Measurements from ENCODE around the gene SSH3. TPM values are rescaled to one million over a fixed set of nuclear protein-coding genes. Genes with fewer than 3 reads are reported as not detected.

SSH3 gene
- total RNA-seq, 3 donors from 2014 or later (not counting 1 experiment from before 2014, with no cell fraction given): 34.3 to 42.7 (median 38.1) TPM

- peaks cover 0 to 10% of the 10 kb centered on the region in 2 donors for H3K4me1 Mint-ChIP-seq
- no peak overlapping the region for H3K4me3 Mint-ChIP-seq
- H3K27me3 Mint-ChIP-seq (ENCODE audit: low read depth in 2 of 2): no peaks in the 10 kb centered on the region
- intact Hi-C loops (cut with micrococcal nuclease): no loop called here
- TF ChIP-seq CTCF (IDR thresholded peaks at IDR 0.05): no peak
- H3K36me3 Mint-ChIP-seq: no peaks in the 10 kb centered on the region
- DNase-seq (peak in 1 of 2 donors; percentile 56), ATAC-seq (no peak)
- WGBS (ENCODE audit: insufficient coverage): 81% methylated on average over 8 of the region's 8 CpGs
- Histone ChIP-seq H3K4me3 (ENCODE audit: low read length) (no peak overlapping the region), H3K27me3 (ENCODE audit: control insufficient read depth, insufficient read depth, low read length) (no peaks in the 10 kb centered on the region), H3K9me3 (ENCODE audit: control insufficient read depth, insufficient read depth, low read length) (no peaks in the 10 kb centered on the region), H3K4me1 (ENCODE audit: control insufficient read depth, insufficient read depth, low read length) (peaks cover 4% of the 10 kb centered on the region), H3K36me3 (ENCODE audit: control insufficient read depth, insufficient read depth, low read length) (no peaks in the 10 kb centered on the region), H3K27ac (ENCODE audit: low read length) (no peak overlapping the region)
- H3K9me3 Mint-ChIP-seq: no peaks in the 10 kb centered on the region
- H3K27ac Mint-ChIP-seq: no peak overlapping the region
These were observed 42.1 kb downstream of the SSH3 start for GRCh38 chr11:67345247-67345919.

GRCh38 chr11:67345920-67346819 is 42.8 kb downstream of the SSH3 start:
- Mint-ChIP-seq H3K36me3 (no peaks in the 10 kb centered on the region), H3K27me3 (ENCODE audit: low read depth in 2 of 2) (no peaks in the 10 kb centered on the region), H3K9me3 (no peaks in the 10 kb centered on the region), H3K27ac (no peak overlapping the region), H3K4me1 (peaks cover 3 to 13% of the 10 kb centered on the region in 2 donors), H3K4me3 (no peak overlapping the region)
- H3K36me3 ChIP-seq (ENCODE audit: control insufficient read depth, insufficient read depth, low read length): no peaks in the 10 kb centered on the region
- DNase-seq: peak in 1 of 2 donors; percentile 65
- peak in 1 of 3 donors; percentile 46 for ATAC-seq
- no peak overlapping the region for H3K4me3 ChIP-seq (ENCODE audit: low read length)
- no peaks in the 10 kb centered on the region for H3K27me3 ChIP-seq (ENCODE audit: control insufficient read depth, insufficient read depth, low read length)
- intact Hi-C loops (cut with micrococcal nuclease): no loop called here
- no peak overlapping the region for H3K27ac ChIP-seq (ENCODE audit: low read length)
- no peaks in the 10 kb centered on the region for H3K9me3 ChIP-seq (ENCODE audit: control insufficient read depth, insufficient read depth, low read length)
- peak; percentile 33 for TF ChIP-seq CTCF (IDR thresholded peaks at IDR 0.05)
- peaks cover 8% of the 10 kb centered on the region for H3K4me1 ChIP-seq (ENCODE audit: control insufficient read depth, insufficient read depth, low read length)
- 80% methylated on average over 7 of the region's 7 CpGs for WGBS (ENCODE audit: insufficient coverage)

GRCh38 chr11:67347964-67348749 is 44.8 kb downstream of the SSH3 start:
- ATAC-seq (no peak), DNase-seq (no peak)
- intact Hi-C loops (cut with micrococcal nuclease): no loop called here
- TF ChIP-seq CTCF (IDR thresholded peaks at IDR 0.05): no peak
- no peak overlapping the region for H3K27ac ChIP-seq (ENCODE audit: low read length)
- H3K4me3 ChIP-seq (ENCODE audit: low read length): no peak overlapping the region
- WGBS (ENCODE audit: insufficient coverage): 78% methylated on average over 11 of the region's 11 CpGs
- no peaks in the 10 kb centered on the region for H3K36me3 ChIP-seq (ENCODE audit: control insufficient read depth, insufficient read depth, low read length)
- H3K9me3 ChIP-seq (ENCODE audit: control insufficient read depth, insufficient read depth, low read length): no peaks in the 10 kb centered on the region
- Mint-ChIP-seq H3K36me3 (no peaks in the 10 kb centered on the region), H3K27ac (no peak overlapping the region), H3K4me1 (peaks cover 9 to 26% of the 10 kb centered on the region in 2 donors), H3K27me3 (ENCODE audit: low read depth in 2 of 2) (no peaks in the 10 kb centered on the region), H3K9me3 (no peaks in the 10 kb centered on the region), H3K4me3 (no peak overlapping the region)
- H3K4me1 ChIP-seq (ENCODE audit: control insufficient read depth, insufficient read depth, low read length): peaks cover 28% of the 10 kb centered on the region
- no peaks in the 10 kb centered on the region for H3K27me3 ChIP-seq (ENCODE audit: control insufficient read depth, insufficient read depth, low read length)
